HCT116 (cell line): ENCODE data around the gene AHI1. TPM values are rescaled to one million over a fixed set of nuclear protein-coding genes. Genes with fewer than 3 reads are reported as not detected.

Experiments
- ATAC-seq: fragments of 200-7000 bp; cut with Tn5 transposase; 2 replicates; pipeline ENCODE4 v1.9.1; 2020; ENCODE audit warnings: mild to moderate bottlenecking, moderate library complexity
- BruUV-seq: library from RNA; stranded (reverse); fragments of 400-500 nt; replicated peaks from 2 replicates; lab custom pipeline; 2021; lab: Mats Ljungman, UMichigan
- CTCF ChIA-PET: fragments of 300-600 bp; sonication (Branson Sonifier 250); formaldehyde crosslinking; loops from one replicate; lab custom pipeline; 2021; ENCODE audit warnings: antibody characterized with exemption; lab: Charles Lee
- POLR2A ChIA-PET: fragments of 300-600, 350-600 bp; sonication (Branson Sonifier 250); formaldehyde crosslinking; loops from one replicate; lab custom pipeline; 2021; ENCODE audit warnings: antibody characterized with exemption; lab: Charles Lee
- RAD21 ChIA-PET, 2 experiments: fragments of 300-600 bp; sonication (Branson Sonifier 250); formaldehyde crosslinking; loops; one replicate each; lab custom pipeline; 2023; ENCODE audit warnings: low total read pairs in 2 of 2; ENCODE audit not compliant: uncharacterized antibody in 2 of 2, unreplicated experiment in 2 of 2, low non-redundant PET in 1 of 2; lab: Charles Lee
- DNase-seq: peaks from one replicate; pipeline ENCODE4 v3.0.0-alpha.2; 2010; ENCODE audit warnings: low read depth, low spot score
- H2AFZ ChIP-seq: fragments of 200-600 bp; shearing (Covaris generic), sonication (generic); 2 replicates; pipeline ENCODE4 v1.6.1; 2017; ENCODE audit warnings: low read depth, mixed run types, mixed read lengths, antibody characterized with exemption, low read length; ENCODE audit not compliant: poor library complexity, severe bottlenecking
- H3K27ac ChIP-seq: 2 replicates; pipeline ENCODE4 v1.5.1; 2012; ENCODE audit warnings: low read depth, low read length
- H3K27me3 ChIP-seq: fragments of 200-600 bp; sonication (generic); 2 replicates; pipeline ENCODE4 v1.6.1; 2016; ENCODE audit warnings: mixed run types, low read length, mixed read lengths; ENCODE audit not compliant: insufficient read depth
- H3K36me3 ChIP-seq, 2 experiments: fragments of 200-500 bp in 1 of 2; fragments of 200-600 bp in 1 of 2; sonication (Bioruptor generic) in 1 of 2; sonication (generic) in 1 of 2; 2 replicates each; pipeline versions ENCODE4 v1.5.1 to v1.6.1; 2014 to 2016; ENCODE audit warnings: low read length in 2 of 2, inconsistent platforms in 1 of 2, mixed read lengths in 1 of 2, mixed run types in 1 of 2; ENCODE audit not compliant: insufficient read depth in 2 of 2, control insufficient read depth in 1 of 2
- H3K4me1 ChIP-seq, 2 experiments: fragments of 200-600 bp in 1 of 2; sonication (generic) in 1 of 2; 2 replicates each; pipeline versions ENCODE4 v1.5.1 to v1.6.1; 2012 to 2017; ENCODE audit warnings: low read length in 2 of 2, inconsistent platforms in 1 of 2, mild to moderate bottlenecking in 1 of 2, mixed read lengths in 1 of 2, mixed run types in 1 of 2, moderate library complexity in 1 of 2; ENCODE audit not compliant: insufficient read depth in 2 of 2, control insufficient read depth in 1 of 2
- H3K4me2 ChIP-seq: fragments of 200-600 bp; sonication (generic); 2 replicates; pipeline ENCODE4 v1.6.1; 2017; ENCODE audit warnings: mixed run types, low read length, mixed read lengths
- H3K4me3 ChIP-seq, 2 experiments: fragments of 200-600 bp in 1 of 2; sonication (generic) in 1 of 2; replicated peaks in 1 of 2; 2 replicates each; pipeline ENCODE4 v1.5.1; 2011 to 2016; ENCODE audit warnings: low read length in 2 of 2, control low read depth in 1 of 2, low read depth in 1 of 2, mild to moderate bottlenecking in 1 of 2, mixed read lengths in 1 of 2, mixed run types in 1 of 2
- H3K79me2 ChIP-seq: fragments of 200-600 bp; sonication (generic); 2 replicates; pipeline ENCODE4 v1.6.1; 2017; ENCODE audit warnings: mild to moderate bottlenecking, mixed run types, low read length, moderate library complexity, mixed read lengths; ENCODE audit not compliant: insufficient read depth
- H3K9ac ChIP-seq: fragments of 200-600 bp; sonication (generic); 2 replicates; pipeline ENCODE4 v1.6.1; 2016; ENCODE audit warnings: low read length, mixed read lengths
- H3K9me2 ChIP-seq: fragments of 200-600 bp; sonication (generic), shearing (Covaris generic); 2 replicates; pipeline ENCODE4 v1.6.1; 2017; ENCODE audit warnings: mixed run types, mild to moderate bottlenecking, moderate library complexity; ENCODE audit not compliant: insufficient read depth
- H3K9me3 ChIP-seq, 2 experiments: fragments of 200-500 bp in 1 of 2; fragments of 200-600 bp in 1 of 2; sonication (Bioruptor generic) in 1 of 2; sonication (generic) in 1 of 2; 2 replicates each; pipeline ENCODE4 v1.6.1; 2014 to 2017; ENCODE audit warnings: low read length in 2 of 2, mixed read lengths in 2 of 2, inconsistent platforms in 1 of 2, low read depth in 1 of 2, mild to moderate bottlenecking in 1 of 2, mixed run types in 1 of 2, moderate library complexity in 1 of 2; ENCODE audit not compliant: control insufficient read depth in 1 of 2, insufficient read depth in 1 of 2
- H4K20me1 ChIP-seq: fragments of 200-600 bp; sonication (generic), shearing (Covaris generic); 2 replicates; pipeline ENCODE4 v1.6.1; 2017; ENCODE audit warnings: mixed run types, mild to moderate bottlenecking, moderate library complexity; ENCODE audit not compliant: insufficient read depth
- EGR1 ChIP-seq: IDR thresholded peaks from 2 replicates; pipeline ENCODE4 v1.6.1; 2012; ENCODE audit warnings: low read depth
- EZH2 ChIP-seq: fragments of 200-600 bp; sonication (generic); IDR thresholded peaks from 2 replicates; pipeline ENCODE4 v1.6.1; 2017; ENCODE audit warnings: antibody characterized with exemption, mixed run types
- JUND ChIP-seq: IDR thresholded peaks from 2 replicates; pipeline ENCODE4 v1.6.1; 2012
- SIN3A ChIP-seq: IDR thresholded peaks from 2 replicates; pipeline ENCODE4 v1.6.1; 2012; ENCODE audit warnings: low read depth
- SRF ChIP-seq: IDR thresholded peaks from 2 replicates; pipeline ENCODE4 v1.6.1; 2012; ENCODE audit warnings: low read depth
- YY1 ChIP-seq: IDR thresholded peaks from 2 replicates; pipeline ENCODE4 v1.6.1; 2011; ENCODE audit warnings: low read length, low read depth, moderate library complexity, mild to moderate bottlenecking; ENCODE audit not compliant: insufficient replicate concordance; ENCODE audit errors: extremely low read depth
- intact Hi-C: fragments of 100-400 bp; cut with micrococcal nuclease; formaldehyde crosslinking; loops from 2 replicates; pipeline ENCODE4 v1.10.0; 2022
- total RNA-seq: library from RNA; stranded (reverse); gene quantifications from one replicate; pipeline ENCODE4 v1.2.1, GENCODE V29; 2021; ENCODE audit not compliant: unreplicated experiment
- TF ChIP-seq, protein P1 (sequence below): IDR thresholded peaks from 2 replicates; pipeline ENCODE4 v1.6.1; 2012; ENCODE audit warnings: low read depth
- TF ChIP-seq, protein P2 (sequence below), 3 experiments: fragments of 200-600 bp in 1 of 3; sonication (generic) in 1 of 3; IDR thresholded peaks in 2 of 3; conservative IDR thresholded peaks in 1 of 3; 2 replicates each; pipeline ENCODE4 v1.5.1; 2012 to 2017; ENCODE audit warnings: low read depth in 2 of 3, low read length in 2 of 3, antibody characterized with exemption in 1 of 3, borderline replicate concordance in 1 of 3, control low read depth in 1 of 3, mild to moderate bottlenecking in 1 of 3, mixed read lengths in 1 of 3, mixed run types in 1 of 3, moderate library complexity in 1 of 3; ENCODE audit not compliant: insufficient read depth in 1 of 3
- TF ChIP-seq, protein P3 (sequence below): IDR thresholded peaks from 2 replicates; pipeline ENCODE4 v1.6.1; 2011; ENCODE audit warnings: mild to moderate bottlenecking, low read length, moderate library complexity; ENCODE audit not compliant: insufficient replicate concordance; ENCODE audit errors: extremely low read depth

AHI1 gene
- total RNA-seq, 1 experiment from 2014 or later = 29.6 TPM

DNA sequence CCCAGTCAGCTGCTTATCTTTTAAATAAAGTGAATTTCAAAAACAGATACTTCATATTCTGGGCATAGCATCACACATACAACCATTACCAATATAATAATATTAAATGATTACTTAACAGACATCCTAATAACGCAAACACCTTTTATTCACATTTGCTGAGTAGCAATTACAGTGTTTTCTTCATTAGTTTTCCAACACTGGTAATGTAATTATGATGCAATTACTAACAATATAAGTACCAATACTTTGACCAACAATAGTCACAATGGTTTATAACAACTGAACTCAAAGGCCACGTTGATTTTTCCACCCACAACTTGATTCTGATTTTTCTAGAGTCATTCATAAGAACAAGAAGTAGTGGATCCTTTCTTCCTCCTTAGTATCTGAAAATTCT lies 212.4 kb downstream of the AHI1 start:
- Histone ChIP-seq H3K27me3 (no peaks in the 10 kb centered on the region), H4K20me1 (no peaks in the 10 kb centered on the region), H3K9me2 (no peaks in the 10 kb centered on the region), H3K36me3 (no peaks in the 10 kb centered on the region), H3K79me2 (no peaks in the 10 kb centered on the region), H3K27ac (no peak overlapping the region), H3K4me3 (no peak overlapping the region), H3K4me2 (no peak overlapping the region), H3K4me1 (no peaks in the 10 kb centered on the region), H3K9ac (no peak overlapping the region), H2AFZ (no peak overlapping the region), H3K9me3 (no peaks in the 10 kb centered on the region)
- ATAC-seq (no peak), DNase-seq (no peak)
- ChIA-PET RAD21 (no interaction called here), CTCF (no interaction called here), POLR2A (no interaction called here)
- intact Hi-C loops = no loop called here
- no TSS peak for BruUV-seq
- TF ChIP-seq, protein P1, sequence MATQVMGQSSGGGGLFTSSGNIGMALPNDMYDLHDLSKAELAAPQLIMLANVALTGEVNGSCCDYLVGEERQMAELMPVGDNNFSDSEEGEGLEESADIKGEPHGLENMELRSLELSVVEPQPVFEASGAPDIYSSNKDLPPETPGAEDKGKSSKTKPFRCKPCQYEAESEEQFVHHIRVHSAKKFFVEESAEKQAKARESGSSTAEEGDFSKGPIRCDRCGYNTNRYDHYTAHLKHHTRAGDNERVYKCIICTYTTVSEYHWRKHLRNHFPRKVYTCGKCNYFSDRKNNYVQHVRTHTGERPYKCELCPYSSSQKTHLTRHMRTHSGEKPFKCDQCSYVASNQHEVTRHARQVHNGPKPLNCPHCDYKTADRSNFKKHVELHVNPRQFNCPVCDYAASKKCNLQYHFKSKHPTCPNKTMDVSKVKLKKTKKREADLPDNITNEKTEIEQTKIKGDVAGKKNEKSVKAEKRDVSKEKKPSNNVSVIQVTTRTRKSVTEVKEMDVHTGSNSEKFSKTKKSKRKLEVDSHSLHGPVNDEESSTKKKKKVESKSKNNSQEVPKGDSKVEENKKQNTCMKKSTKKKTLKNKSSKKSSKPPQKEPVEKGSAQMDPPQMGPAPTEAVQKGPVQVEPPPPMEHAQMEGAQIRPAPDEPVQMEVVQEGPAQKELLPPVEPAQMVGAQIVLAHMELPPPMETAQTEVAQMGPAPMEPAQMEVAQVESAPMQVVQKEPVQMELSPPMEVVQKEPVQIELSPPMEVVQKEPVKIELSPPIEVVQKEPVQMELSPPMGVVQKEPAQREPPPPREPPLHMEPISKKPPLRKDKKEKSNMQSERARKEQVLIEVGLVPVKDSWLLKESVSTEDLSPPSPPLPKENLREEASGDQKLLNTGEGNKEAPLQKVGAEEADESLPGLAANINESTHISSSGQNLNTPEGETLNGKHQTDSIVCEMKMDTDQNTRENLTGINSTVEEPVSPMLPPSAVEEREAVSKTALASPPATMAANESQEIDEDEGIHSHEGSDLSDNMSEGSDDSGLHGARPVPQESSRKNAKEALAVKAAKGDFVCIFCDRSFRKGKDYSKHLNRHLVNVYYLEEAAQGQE = no peak
- TF ChIP-seq SRF (no peak), EZH2 (no peak), JUND (no peak), SIN3A (no peak), YY1 (no peak), EGR1 (no peak)
- TF ChIP-seq, protein P2, sequence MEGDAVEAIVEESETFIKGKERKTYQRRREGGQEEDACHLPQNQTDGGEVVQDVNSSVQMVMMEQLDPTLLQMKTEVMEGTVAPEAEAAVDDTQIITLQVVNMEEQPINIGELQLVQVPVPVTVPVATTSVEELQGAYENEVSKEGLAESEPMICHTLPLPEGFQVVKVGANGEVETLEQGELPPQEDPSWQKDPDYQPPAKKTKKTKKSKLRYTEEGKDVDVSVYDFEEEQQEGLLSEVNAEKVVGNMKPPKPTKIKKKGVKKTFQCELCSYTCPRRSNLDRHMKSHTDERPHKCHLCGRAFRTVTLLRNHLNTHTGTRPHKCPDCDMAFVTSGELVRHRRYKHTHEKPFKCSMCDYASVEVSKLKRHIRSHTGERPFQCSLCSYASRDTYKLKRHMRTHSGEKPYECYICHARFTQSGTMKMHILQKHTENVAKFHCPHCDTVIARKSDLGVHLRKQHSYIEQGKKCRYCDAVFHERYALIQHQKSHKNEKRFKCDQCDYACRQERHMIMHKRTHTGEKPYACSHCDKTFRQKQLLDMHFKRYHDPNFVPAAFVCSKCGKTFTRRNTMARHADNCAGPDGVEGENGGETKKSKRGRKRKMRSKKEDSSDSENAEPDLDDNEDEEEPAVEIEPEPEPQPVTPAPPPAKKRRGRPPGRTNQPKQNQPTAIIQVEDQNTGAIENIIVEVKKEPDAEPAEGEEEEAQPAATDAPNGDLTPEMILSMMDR (IDR thresholded peaks at IDR 0.05 in 2 of 3, conservative IDR thresholded peaks at IDR 0.05 in 1 of 3; ENCODE audit: borderline replicate concordance in 1 of 3, insufficient read depth in 1 of 3, low read depth in 2 of 3, low read length in 2 of 3) = no peak
- TF ChIP-seq, protein P3, sequence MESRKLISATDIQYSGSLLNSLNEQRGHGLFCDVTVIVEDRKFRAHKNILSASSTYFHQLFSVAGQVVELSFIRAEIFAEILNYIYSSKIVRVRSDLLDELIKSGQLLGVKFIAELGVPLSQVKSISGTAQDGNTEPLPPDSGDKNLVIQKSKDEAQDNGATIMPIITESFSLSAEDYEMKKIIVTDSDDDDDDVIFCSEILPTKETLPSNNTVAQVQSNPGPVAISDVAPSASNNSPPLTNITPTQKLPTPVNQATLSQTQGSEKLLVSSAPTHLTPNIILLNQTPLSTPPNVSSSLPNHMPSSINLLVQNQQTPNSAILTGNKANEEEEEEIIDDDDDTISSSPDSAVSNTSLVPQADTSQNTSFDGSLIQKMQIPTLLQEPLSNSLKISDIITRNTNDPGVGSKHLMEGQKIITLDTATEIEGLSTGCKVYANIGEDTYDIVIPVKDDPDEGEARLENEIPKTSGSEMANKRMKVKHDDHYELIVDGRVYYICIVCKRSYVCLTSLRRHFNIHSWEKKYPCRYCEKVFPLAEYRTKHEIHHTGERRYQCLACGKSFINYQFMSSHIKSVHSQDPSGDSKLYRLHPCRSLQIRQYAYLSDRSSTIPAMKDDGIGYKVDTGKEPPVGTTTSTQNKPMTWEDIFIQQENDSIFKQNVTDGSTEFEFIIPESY = no peak
